ENCODE results near the gene CDC6. TPM values are rescaled to one million over a fixed set of nuclear protein-coding genes. Genes with fewer than 3 reads are reported as not detected.

The CDC6 gene
- total RNA-seq, 1 donor, result 28.5 TPM

DNA sequence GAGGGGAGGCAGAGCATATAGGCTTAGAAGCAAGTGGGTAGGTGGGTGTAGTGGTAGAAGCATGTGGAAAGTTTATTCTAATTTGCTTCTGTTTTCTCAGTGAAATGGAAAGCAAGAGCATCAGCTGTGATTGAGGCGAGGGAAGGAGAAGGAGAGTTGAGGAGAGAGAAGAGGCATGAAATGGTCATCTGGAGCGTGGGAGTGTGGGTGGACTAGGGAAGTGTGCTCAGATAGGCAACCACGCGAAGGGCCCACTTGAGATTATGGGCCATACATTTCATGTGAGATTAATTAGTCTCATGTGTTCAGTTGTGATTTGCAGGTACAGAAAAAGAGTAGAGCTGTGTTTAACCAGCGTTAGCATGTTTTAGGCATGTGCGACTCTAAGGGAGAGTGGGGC is 20.8 kb upstream of the CDC6 start:
- TF ChIP-seq CTCF (IDR thresholded peaks at IDR 0.05; ENCODE audit: insufficient read depth, low read depth, low read length), result no peak
- H3K4me3 ChIP-seq (ENCODE audit: low read depth, low read length), result no peak overlapping the region
- DNase-seq (ENCODE audit: low read depth), result no peak

DNA sequence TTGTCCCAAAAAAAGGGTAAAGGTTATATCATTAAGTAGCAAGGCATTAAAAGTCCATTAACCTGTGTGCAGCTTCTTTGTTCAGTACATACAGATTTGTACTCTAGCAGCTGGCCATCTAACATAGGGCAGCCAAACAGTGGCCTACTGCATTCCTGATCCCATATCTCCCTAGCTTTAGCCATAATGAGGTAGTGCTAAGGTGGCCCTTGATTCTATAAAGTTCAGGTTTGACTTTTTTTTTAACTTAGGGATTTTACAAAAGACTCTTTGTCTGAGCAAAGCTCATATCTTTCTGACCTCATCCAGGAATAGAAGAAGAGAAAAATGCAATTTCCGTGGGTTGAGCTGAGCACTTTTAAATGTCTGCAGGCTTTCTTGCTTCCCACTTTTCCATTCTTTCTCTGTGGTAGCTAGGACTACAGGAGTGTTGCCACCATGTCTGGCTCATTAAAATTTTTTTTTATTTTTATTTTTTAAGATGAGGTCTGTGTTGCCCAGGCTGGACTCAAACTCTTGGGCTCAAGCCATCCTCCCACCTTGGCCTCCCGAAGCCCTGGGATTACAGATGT is 19.5 kb upstream of the CDC6 start:
- H3K4me3 ChIP-seq (ENCODE audit: low read depth, low read length), result no peak overlapping the region
- TF ChIP-seq CTCF (IDR thresholded peaks at IDR 0.05; ENCODE audit: insufficient read depth, low read depth, low read length), result no peak
- DNase-seq (ENCODE audit: low read depth), result no peak

DNA sequence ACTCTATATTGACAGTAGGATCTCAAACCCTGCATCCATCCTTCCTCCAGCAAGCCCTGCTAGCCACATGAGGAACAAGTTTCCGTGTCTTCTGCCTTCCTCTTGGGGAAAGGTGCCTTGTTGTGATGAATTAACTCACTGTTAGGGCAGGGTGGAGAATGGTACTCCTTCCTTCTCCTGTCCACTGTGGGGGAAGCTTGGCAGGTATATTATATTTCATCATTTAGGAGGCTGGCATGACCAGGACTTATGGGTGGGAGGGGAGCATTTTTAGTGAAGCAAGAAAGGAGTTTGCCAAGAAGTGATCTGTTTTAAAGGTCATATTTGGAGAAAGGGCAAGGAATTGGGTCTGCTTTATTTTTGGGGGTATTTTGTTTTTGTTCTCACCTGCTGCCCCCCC is 9.3 kb upstream of the CDC6 start:
- no peak for TF ChIP-seq CTCF (IDR thresholded peaks at IDR 0.05; ENCODE audit: insufficient read depth, low read depth, low read length)
- DNase-seq (ENCODE audit: low read depth), result no peak
- H3K4me3 ChIP-seq (ENCODE audit: low read depth, low read length), result no peak overlapping the region

GRCh38 chr17:40279402-40279801 is 8.3 kb upstream of the CDC6 start:
- no peak overlapping the region for H3K4me3 ChIP-seq (ENCODE audit: low read depth, low read length)
- no peak for TF ChIP-seq CTCF (IDR thresholded peaks at IDR 0.05; ENCODE audit: insufficient read depth, low read depth, low read length)
- DNase-seq (ENCODE audit: low read depth), result no peak

- TF ChIP-seq CTCF (IDR thresholded peaks at IDR 0.05; ENCODE audit: insufficient read depth, low read depth, low read length), result no peak
- no peak overlapping the region for H3K4me3 ChIP-seq (ENCODE audit: low read depth, low read length)
- no peak for DNase-seq (ENCODE audit: low read depth)
Observed at GRCh38 chr17:40281663-40282062, 6.0 kb upstream of the CDC6 start.

- H3K4me3 ChIP-seq (ENCODE audit: low read depth, low read length), result peak overlapping the region; percentile 4
- peak; percentile 98 for DNase-seq (ENCODE audit: low read depth)
- TF ChIP-seq CTCF (IDR thresholded peaks at IDR 0.05; ENCODE audit: insufficient read depth, low read depth, low read length), result no peak
Observed at GRCh38 chr17:40283662-40284061, 4.0 kb upstream of the CDC6 start.

DNA sequence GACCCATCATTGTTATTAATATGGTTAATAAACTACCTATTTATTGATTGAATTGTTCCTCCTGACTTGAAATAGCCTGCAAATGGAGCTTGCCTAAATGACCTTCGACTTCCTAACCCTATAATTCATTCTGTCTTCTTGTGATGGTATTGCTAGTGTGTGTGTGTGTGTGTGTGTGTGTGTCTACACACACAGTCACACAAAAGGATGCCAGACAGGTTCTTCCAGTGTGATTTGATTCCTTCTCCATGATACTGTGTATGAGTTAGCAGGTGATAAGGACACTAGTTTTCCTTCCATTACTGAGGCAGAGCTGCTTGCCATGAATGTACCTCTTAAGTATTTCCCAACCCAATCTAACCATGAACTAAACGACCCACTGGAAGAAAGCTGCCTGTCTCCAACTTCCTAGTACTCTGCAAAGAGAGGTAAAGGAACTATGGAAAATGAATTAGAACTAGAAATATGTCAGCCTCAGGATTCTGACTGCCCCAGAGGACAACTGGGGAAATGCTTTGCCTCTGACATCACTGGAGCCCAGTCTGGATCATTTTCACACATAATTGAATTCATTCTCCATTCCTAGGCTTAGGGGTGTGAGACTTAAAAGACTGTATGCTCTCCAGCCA is 3.5 kb upstream of the CDC6 start:
- H3K4me3 ChIP-seq (ENCODE audit: low read depth, low read length), result peak overlapping the region; percentile 4
- TF ChIP-seq CTCF (IDR thresholded peaks at IDR 0.05; ENCODE audit: insufficient read depth, low read depth, low read length), result peak; percentile 35
- DNase-seq (ENCODE audit: low read depth), result peak; percentile 73

All from fibroblast of villous mesenchyme (primary cell).